Stimulated activated CD8-positive, alpha-beta memory T cell treated with anti-CD3 and anti-CD28 coated beads, Interleukin-12 subunit alpha, Interleukin-12 subunit beta, amount 100 ng/mL, for 4 hours (primary cell): Measurements from ENCODE around the gene MAST2.
A peak's percentile ranks its signal among the peaks of the same experiment; 100 is the strongest.

Source experiments
- DNase-seq: peaks from one replicate; pipeline ENCODE4 v3.0.0-alpha.2; 2020; ENCODE audit warnings: low read depth

MAST2 gene

DNA sequence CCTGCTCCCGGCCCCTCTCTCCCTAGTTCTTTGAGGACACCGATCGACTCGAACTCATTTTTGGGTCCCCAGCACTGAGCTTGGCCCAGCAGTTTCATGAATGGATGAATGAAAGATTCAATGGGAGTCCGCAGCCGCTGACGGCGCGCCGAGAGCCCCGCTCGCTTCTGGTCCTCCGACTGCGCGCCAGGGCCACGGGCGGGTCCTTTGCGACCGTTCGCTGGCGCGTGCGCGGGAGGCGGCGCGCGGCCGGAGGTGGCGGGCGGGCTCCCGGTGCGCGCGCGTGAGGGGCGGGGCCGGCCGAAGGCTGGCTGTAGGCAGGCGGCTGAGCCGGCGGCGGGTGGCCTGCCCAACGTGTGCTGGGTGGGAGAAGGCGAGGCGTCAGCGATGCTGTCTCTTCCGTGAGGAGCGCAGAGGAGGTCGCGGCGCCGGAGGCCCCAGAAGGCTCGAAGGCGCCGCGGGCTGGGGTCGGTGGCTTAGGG is at the start of gene MAST2:
TSS of gene MAST2 (plus strand) at position 314 of the 482 bp plus-strand sequence. CDS start 284 bp downstream, outside the sequence.
- peak; percentile 81 for DNase-seq

DNA sequence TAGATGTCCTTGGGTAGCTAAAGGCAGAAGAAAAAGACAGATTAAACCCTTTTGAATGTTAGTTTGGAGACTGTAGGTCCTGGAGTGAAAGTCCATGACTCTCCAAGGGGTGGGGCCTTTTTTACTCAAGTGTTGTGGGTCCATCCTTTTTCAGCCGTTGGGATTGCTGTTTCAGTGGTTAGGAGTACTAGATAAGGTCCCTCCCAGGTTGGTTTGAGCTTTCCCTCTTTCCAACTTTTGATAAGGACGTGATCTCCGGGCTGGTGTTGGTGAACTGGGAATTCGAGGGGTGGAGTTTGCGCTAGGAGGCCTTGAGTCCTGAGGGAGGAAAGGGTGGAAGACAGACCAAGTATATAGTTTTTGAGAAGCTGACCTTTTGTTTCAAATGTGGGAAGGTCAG is 47.7 kb upstream of the MAST2 start:
- no peak for DNase-seq

GRCh38 chr1:45762291-45762690 is 41.1 kb upstream of the MAST2 start:
- no peak for DNase-seq

DNA sequence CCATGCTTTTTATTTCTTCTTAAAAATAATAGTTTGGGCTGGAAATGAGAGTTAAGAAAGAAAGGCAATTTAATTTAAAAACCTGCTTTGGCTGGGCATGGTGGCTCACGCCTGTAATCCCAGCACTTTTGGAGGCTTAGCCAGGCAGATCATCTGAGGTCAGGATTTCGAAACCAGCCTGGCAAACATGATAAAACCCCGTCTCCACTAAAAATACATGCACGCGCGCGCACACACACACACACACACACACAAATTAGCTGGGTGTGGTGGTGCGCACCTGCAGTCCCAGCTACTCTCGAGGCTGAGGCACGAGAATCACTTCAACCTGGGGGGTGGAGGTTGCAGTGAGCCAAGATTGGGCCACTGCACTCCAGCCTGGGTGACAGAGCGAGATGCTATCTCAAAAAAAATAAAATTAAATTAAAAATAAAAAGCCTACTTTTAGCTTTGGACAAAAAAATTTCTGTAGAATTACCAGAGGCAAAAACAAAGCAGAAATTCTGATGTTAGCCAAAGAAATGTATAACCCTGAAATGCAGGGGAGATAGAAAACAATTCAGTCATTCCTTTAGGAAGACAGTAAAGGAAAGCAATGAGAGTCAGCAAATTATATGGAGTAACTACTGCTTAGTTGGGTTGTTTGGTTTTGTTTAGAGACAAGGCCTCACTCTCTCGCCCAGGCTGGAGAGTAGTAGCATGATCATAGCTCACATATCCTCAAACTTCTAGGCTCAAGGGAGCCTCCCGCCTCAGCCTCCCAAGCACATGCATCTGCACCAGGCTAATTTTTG is 37.2 kb upstream of the MAST2 start:
- DNase-seq = no peak

DNA sequence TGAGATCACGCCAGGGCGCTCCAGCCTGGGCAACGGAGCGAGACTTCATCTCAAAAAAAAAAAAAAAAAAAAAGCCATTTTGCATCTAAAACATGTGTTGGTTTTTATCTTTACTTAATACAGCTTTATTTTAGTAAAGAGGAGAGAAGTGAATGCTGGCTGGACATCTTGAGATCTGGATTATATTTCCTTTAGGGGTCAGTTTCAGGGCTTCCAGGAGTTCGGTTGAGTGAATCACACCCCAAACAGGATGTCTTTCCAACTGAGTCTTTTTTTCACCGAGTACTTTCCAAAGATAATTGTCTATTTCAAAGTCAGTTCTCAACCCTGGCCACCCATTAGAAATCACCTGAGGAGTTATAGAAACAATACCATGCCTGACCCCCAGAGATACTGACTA is 36.4 kb upstream of the MAST2 start:
- no peak for DNase-seq

DNA sequence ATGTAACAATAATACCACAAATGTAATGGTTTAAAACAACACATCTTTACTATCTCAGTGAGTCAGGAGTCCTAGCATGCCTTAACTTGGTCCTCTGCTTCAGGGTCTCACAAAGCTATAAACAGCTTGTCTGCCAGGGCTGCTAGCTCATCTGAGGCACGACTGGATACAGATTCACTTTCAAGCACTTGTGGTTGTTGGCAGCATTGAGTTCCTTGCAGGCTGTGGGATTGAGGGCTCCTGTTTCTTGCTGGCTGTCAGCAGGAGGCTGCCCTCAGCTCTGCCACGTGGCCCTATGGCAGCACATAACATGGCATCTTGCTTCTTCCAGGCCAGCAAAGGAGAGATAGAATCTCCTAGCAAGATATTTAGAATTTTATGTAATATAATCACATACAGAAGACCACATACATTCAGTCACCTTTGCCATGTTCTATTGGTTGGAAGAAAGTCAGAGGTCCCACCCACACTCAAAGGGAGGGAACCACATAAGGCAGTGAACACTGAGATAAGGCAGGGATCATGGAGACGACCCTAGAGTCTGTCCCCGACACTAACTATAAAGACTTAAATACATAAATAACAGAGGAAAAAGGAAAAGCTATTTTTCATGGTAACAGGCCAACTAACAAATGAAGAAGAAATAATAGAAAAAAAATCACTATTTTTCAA is 34.0 kb upstream of the MAST2 start:
- no peak for DNase-seq

GRCh38 chr1:45772971-45773370 is 30.4 kb upstream of the MAST2 start:
- no peak for DNase-seq

DNA sequence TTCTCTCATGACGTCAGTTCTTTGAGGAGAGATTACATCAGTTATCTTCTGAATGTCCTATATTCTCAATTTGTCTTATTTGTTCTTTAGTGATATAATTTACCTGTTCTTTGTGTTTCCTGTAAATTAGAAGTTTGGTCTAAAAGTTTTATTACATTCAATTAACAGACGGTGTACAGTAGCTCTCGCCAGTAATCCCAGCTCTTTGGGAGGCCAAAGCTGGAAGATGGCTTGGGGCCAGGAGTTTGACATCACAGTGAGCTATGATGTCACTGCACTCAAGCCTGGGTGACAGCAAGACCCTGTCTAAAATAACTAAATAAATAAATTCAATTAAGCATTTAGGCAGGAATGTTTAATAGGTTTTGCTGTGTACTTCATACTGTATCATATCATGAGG is 27.6 kb upstream of the MAST2 start:
- no peak for DNase-seq

- no peak for DNase-seq
Observed at GRCh38 chr1:45785583-45785982, 17.8 kb upstream of the MAST2 start.

- DNase-seq = no peak
Observed at GRCh38 chr1:45787905-45788304, 15.5 kb upstream of the MAST2 start.

- DNase-seq = no peak
Observed at GRCh38 chr1:45789601-45790000, 13.8 kb upstream of the MAST2 start.

- DNase-seq = no peak
Observed at GRCh38 chr1:45792744-45793143, 10.7 kb upstream of the MAST2 start.

- no peak for DNase-seq
Observed at GRCh38 chr1:45793942-45794604, 9.3 kb upstream of the MAST2 start.

- DNase-seq = no peak
Observed at GRCh38 chr1:45796381-45796780, 7.0 kb upstream of the MAST2 start.

- DNase-seq = no peak
Observed at GRCh38 chr1:45796946-45797345, 6.5 kb upstream of the MAST2 start.

- DNase-seq = no peak
Observed at GRCh38 chr1:45800899-45801298, 2.5 kb upstream of the MAST2 start.

DNA sequence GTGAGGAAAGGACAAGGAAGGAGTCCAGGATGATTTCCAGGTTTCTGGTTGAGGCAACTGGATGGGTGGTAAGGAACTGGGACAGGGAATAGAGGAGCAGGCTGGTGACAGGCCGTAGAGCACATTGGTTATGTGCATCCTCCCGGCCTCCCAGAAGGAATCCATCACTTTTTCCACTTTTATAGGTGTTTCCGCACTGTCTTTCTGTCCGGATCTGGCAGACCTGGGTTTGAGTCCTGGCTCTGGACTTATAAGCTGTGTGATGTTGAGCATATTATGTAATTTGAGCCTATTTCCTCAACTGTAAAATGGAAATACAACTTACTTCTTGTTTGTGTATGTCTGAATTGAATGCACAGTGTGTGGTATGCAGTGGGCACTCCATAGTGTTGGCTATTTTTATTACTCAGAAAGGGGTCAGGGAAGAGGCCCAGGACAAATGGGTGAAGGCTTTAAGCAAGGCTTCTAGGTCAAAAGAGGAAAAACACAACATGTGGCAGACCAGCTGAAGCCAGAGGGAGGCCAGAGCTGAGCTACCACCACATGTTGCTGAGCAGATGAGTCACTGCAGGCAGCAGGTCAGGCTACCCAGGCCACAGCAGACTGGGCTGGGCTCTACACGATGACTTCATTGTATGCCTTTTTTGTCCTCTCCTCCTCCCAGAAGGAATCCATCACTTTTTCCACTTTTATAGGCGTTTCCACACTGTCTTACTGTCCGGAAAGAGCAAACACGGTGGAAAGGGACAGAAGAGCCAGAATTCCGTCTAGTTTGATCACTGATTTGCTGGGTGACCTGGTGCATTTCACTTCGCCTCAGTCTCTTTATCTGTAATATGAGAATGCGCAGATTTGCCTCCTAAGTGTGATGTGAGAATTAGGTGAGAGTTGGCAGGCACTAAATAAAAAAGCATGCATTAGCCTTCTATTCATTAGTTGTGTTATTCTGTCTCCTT is 791 bp upstream of the MAST2 start:
- DNase-seq = no peak

- DNase-seq = peak; percentile 2
Observed at GRCh38 chr1:45803781-45804668, 613 bp downstream of the MAST2 start.

GRCh38 chr1:45804669-45804969 is 1.2 kb downstream of the MAST2 start:
- no peak for DNase-seq

GRCh38 chr1:45806129-45806528 is 2.7 kb downstream of the MAST2 start:
- DNase-seq = no peak

GRCh38 chr1:45809761-45810160 is 6.3 kb downstream of the MAST2 start:
- DNase-seq = no peak
